HG02870 (cell line): ENCODE results near the gene TMTC3.

ENCODE experiments used
- ATAC-seq: cut with Tn5 transposase; IDR thresholded peaks from one replicate; pipeline ENCODE4 v1.9.1; 2021; ENCODE audit warnings: mild to moderate bottlenecking, moderate library complexity; ENCODE audit not compliant: unreplicated experiment

The TMTC3 gene

GRCh38 chr12:88223519-88223918, 81.4 kb downstream of the TMTC3 start:
- no peak for ATAC-seq

- ATAC-seq, result no peak
Observed at GRCh38 chr12:88225776-88226175, 83.7 kb downstream of the TMTC3 start.

GRCh38 chr12:88227263-88227662, 85.2 kb downstream of the TMTC3 start:
- ATAC-seq, result no peak

GRCh38 chr12:88227871-88228270, 85.8 kb downstream of the TMTC3 start:
- no peak for ATAC-seq

DNA sequence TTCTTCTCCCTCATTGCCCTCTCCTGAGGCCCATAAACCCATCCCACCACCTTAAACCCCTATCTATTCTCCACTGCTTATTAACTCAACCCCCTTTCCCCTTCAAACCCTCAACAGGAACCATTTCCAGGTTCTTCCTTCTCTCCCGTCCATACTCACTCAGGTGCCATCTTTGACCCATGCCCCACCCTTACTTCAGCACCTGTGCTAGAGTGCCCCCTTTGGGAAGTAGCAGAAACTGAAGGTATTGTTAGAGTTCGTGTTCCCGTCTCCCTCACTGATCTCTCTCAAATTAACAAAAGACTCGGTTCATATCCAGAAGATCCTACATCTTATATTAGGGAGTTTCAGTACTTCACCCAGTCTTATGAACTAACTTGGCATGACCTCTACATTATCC, 86.6 kb downstream of the TMTC3 start:
- ATAC-seq, result no peak

GRCh38 chr12:88230271-88230670, 88.2 kb downstream of the TMTC3 start:
- no peak for ATAC-seq

- ATAC-seq, result peak; percentile 59
Observed at GRCh38 chr12:88235183-88235833, 93.2 kb downstream of the TMTC3 start.

DNA sequence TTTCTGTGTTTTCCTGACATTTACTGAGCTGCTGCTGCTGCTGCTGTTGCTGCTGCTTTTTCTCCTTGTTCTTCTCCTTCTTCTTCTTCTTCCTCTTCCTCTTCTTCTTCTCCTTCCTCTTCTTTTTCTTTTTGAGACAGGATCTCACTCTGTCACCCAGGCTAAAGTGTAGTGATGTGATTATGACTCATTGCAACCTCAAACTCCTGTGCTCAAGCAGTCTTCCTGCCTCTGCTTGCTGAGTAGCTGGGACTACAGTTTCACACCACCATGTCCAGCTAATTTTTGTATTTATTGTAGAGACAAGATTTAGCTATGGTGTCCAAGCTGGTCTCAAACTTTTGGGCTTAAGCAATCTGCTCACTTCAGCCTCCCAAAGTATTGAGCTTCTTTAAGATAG, 95.8 kb downstream of the TMTC3 start:
- peak; percentile 70 for ATAC-seq

- ATAC-seq, result no peak
Observed at GRCh38 chr12:88238406-88238805, 96.3 kb downstream of the TMTC3 start.

GRCh38 chr12:88241862-88242570, 99.9 kb downstream of the TMTC3 start:
- peak; percentile 69 for ATAC-seq

DNA sequence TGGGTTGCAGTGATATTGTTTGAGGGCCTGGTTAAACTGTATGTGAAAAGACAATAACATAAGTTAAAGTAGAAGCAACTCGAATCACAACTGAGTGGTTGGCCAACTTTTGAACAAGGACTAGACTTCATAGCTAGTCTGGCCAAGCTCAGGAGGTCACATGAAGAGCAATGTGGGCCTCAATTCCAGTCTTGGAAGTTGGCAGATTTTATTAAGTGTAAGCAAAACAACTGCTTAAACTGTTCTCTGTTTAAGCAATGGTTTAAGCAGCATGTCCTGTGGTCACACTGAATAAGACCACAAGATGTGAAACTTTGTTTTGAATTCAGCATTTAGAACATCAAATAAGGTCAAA, 100.4 kb downstream of the TMTC3 start:
- peak; percentile 27 for ATAC-seq

DNA sequence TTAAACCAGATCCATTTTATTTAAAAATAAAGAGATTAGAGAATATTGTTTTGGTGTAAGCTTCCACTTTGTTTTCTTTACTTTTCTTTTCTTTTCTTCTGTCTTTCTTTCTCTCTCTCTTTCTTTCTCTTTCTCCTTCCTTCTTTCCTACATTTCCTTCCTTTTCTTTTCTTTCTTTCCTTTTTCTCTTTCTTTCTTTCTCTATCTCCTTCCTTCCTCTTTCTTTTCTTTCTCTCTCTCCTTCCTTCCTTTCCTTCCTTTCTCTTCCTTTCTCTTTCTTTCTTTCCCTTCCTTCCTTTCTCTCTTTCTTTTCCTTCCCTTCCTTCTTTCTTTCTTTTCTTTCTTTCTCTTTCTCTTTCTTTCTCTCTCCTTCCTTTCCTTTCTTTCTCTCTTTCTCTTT, 100.8 kb downstream of the TMTC3 start:
- no peak for ATAC-seq

GRCh38 chr12:88243982-88244381, 101.9 kb downstream of the TMTC3 start:
- ATAC-seq, result no peak

- ATAC-seq, result no peak
Observed at GRCh38 chr12:88245905-88246304, 103.8 kb downstream of the TMTC3 start.

GRCh38 chr12:88247241-88247643, 105.1 kb downstream of the TMTC3 start:
- no peak for ATAC-seq

GRCh38 chr12:88248606-88249005, 106.5 kb downstream of the TMTC3 start:
- no peak for ATAC-seq
